ENCODE results near the gene IL6ST.

DNA sequence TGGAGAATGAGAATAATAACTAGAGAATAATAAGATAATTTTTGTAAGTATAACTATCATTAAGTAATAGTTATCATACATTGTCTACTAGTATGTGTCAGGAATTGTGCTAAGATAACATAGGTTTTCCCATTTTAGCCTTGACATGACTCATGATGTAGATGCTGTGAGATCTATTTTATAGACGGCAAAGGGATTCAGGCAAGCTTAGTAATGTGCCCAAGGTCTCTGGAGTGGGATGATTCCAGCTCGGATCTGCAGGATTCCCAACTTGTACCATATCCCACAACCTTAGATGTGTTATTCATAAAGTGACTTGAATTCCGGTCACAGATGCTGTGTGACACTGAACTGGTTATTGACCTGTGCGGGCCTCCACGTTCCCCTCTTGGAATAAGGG is 92.1 kb downstream of the IL6ST start:
- TF ChIP-seq CTCF (IDR thresholded peaks at IDR 0.05; ENCODE audit: low read depth, low read length, poor library complexity, severe bottlenecking) (no peak), EZH2phosphoT487 (IDR thresholded peaks at IDR 0.05; ENCODE audit: borderline replicate concordance, low read length) (no peak)

Measured in DOHH2 (cell line).